Transverse colon (tissue), 4 donors: ENCODE measurements around the gene FIBCD1.

Experiments used
- POLR2AphosphoS5 ChIP-seq, 3 donors: sonication (generic); formaldehyde crosslinking; IDR thresholded peaks; one replicate each; pipeline ENCODE4 v1.6.1; 2016; ENCODE audit warnings: antibody characterized with exemption in 3 of 3
- TF ChIP-seq, protein P1 (sequence below), 5 experiments: fragments of 200-600 bp in 3 of 5; fragments of 450-650 bp in 2 of 5; sonication (generic) in 3 of 5; IDR thresholded peaks; 1 replicate in 2 of 5; 2 replicates in 3 of 5; pipeline ENCODE4 v1.5.1; 2016 to 2017; ENCODE audit warnings: antibody characterized with exemption in 5 of 5, inconsistent platforms in 3 of 5, mild to moderate bottlenecking in 2 of 5, moderate library complexity in 1 of 5

- TF ChIP-seq, protein P1, sequence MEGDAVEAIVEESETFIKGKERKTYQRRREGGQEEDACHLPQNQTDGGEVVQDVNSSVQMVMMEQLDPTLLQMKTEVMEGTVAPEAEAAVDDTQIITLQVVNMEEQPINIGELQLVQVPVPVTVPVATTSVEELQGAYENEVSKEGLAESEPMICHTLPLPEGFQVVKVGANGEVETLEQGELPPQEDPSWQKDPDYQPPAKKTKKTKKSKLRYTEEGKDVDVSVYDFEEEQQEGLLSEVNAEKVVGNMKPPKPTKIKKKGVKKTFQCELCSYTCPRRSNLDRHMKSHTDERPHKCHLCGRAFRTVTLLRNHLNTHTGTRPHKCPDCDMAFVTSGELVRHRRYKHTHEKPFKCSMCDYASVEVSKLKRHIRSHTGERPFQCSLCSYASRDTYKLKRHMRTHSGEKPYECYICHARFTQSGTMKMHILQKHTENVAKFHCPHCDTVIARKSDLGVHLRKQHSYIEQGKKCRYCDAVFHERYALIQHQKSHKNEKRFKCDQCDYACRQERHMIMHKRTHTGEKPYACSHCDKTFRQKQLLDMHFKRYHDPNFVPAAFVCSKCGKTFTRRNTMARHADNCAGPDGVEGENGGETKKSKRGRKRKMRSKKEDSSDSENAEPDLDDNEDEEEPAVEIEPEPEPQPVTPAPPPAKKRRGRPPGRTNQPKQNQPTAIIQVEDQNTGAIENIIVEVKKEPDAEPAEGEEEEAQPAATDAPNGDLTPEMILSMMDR (IDR thresholded peaks at IDR 0.05): no peak
- TF ChIP-seq POLR2AphosphoS5 (IDR thresholded peaks at IDR 0.05): no peak
Measured at GRCh38 chr9:130854092-130854491, 85.0 kb downstream of the FIBCD1 start.
